Activated CD8-positive, alpha-beta T cell treated with anti-CD3 and anti-CD28 coated beads for 36 hours (primary cell): ENCODE results near the gene A2M. TPM values are rescaled to one million over a fixed set of nuclear protein-coding genes. Genes with fewer than 3 reads are reported as not detected.

Experiments
- ATAC-seq: fragments of 200-7000 bp; cut with Tn5 transposase; one replicate; pipeline ENCODE4 v1.10.0; 2021; ENCODE audit warnings: mild to moderate bottlenecking, moderate library complexity
- CTCF ChIA-PET: fragments of 350-600 bp; sonication (Branson Sonifier 250); formaldehyde crosslinking; loops from one replicate; lab custom pipeline; 2021; ENCODE audit warnings: antibody characterized with exemption; lab: Charles Lee
- POLR2A ChIA-PET: fragments of 350-600 bp; sonication (Branson Sonifier 250); formaldehyde crosslinking; loops from one replicate; lab custom pipeline; 2021; ENCODE audit warnings: antibody characterized with exemption; lab: Charles Lee
- DNase-seq: peaks from one replicate; pipeline ENCODE4 v3.0.0-alpha.2; 2020
- H3K27ac Mint-ChIP-seq: one replicate; pipeline ENCODE4 v1.8.0; 2021; ENCODE audit warnings: mild to moderate bottlenecking, mixed read lengths
- H3K27me3 Mint-ChIP-seq: one replicate; pipeline ENCODE4 v1.8.0; 2021; ENCODE audit warnings: mixed read lengths
- H3K36me3 Mint-ChIP-seq: one replicate; pipeline ENCODE4 v1.8.0; 2021; ENCODE audit warnings: low read depth, mixed read lengths
- H3K4me1 Mint-ChIP-seq: one replicate; pipeline ENCODE4 v1.8.0; 2021; ENCODE audit warnings: low read depth, mixed read lengths
- H3K4me3 Mint-ChIP-seq: one replicate; pipeline ENCODE4 v1.8.0; 2021; ENCODE audit warnings: mild to moderate bottlenecking, moderate library complexity, mixed read lengths
- H3K9me3 Mint-ChIP-seq: one replicate; pipeline ENCODE4 v1.8.0; 2021; ENCODE audit warnings: mixed read lengths
- CTCF ChIP-seq: fragments of 200-600 bp; IDR thresholded peaks from one replicate; pipeline ENCODE4 v1.8.0; 2022; ENCODE audit warnings: antibody characterized with exemption, mild to moderate bottlenecking
- intact Hi-C: fragments of 100-400 bp; cut with micrococcal nuclease; formaldehyde crosslinking; loops from one replicate; pipeline ENCODE4 v1.10.0; 2022
- total RNA-seq, 2 experiments: library from RNA; stranded (reverse); gene quantifications; one replicate each; pipeline ENCODE4 v1.2.3, GENCODE V29; 2021

A2M gene
- total RNA-seq, 2 experiments from 2014 or later: not detected

DNA sequence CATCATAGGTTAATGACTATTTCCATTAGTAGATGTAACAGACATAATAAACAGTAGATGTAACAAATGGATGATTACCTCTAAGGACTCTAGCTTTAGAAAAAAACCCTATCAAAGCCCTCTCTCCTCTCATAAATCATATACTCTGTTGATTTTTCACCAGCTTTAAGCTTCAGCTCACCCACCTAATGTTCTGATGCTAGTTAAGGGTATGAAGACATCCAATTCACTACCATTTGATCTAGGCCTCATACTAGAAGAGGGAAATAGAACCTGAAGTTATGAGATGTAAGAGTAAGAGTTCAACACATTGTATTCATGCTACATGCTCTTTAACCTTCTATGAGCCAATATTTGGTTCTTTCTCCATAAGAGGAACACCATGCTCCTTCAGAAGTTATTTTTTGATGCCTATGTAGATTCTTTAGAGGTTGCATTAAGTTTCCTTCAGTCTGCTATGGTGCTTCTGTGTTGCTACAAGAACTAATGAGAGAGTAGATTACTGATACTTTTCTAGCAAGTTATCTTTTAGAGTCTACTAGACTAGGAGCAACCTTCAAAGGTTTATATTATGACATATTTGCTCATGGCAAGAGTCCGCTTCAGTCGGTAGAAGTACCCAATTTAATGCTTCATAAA lies 16.0 kb downstream of the A2M start:
- no peak for ATAC-seq
- H3K27me3 Mint-ChIP-seq: no peaks in the 10 kb centered on the region
- intact Hi-C loops: no loop called here
- peaks cover 8% of the 10 kb centered on the region for H3K4me1 Mint-ChIP-seq
- H3K27ac Mint-ChIP-seq: no peak overlapping the region
- no peak for DNase-seq
- TF ChIP-seq CTCF: no peak
- no peaks in the 10 kb centered on the region for H3K36me3 Mint-ChIP-seq
- ChIA-PET CTCF (no interaction called here), POLR2A (no interaction called here)
- H3K4me3 Mint-ChIP-seq: no peak overlapping the region
- no peaks in the 10 kb centered on the region for H3K9me3 Mint-ChIP-seq

- no peak for DNase-seq
- no peaks in the 10 kb centered on the region for H3K36me3 Mint-ChIP-seq
- POLR2A ChIA-PET: interaction anchor here (0.6 kb wide), 2 partner anchors 1162 to 1822 kb away, joined by 3 to 4 read pairs; no protein-coding TSS in a partner anchor
- H3K27me3 Mint-ChIP-seq: no peaks in the 10 kb centered on the region
- no peak overlapping the region for H3K4me3 Mint-ChIP-seq
- no peak for TF ChIP-seq CTCF
- CTCF ChIA-PET: no interaction called here
- no peak for ATAC-seq
- H3K9me3 Mint-ChIP-seq: no peaks in the 10 kb centered on the region
- H3K4me1 Mint-ChIP-seq: peaks cover 3% of the 10 kb centered on the region
- no peak overlapping the region for H3K27ac Mint-ChIP-seq
- intact Hi-C loops: no loop called here
Observed at GRCh38 chr12:9098463-9099026, 17.2 kb downstream of the A2M start.

DNA sequence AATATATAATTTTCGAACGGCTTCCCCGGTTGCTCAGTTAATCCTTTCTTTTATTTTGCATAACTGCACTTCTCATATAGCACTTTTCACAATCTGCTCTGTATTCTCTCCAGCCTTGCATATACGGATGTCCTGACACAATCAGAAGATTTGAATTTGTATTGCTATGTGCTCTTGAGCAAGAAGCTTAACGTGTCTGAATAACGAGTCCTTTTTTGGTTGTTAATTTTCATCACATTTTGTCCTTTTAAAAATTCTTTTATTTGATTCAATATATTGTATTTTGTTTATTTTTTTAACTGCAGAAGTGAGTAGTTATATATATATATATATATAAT lies 17.6 kb downstream of the A2M start:
- H3K4me3 Mint-ChIP-seq: no peak overlapping the region
- no peak for ATAC-seq
- ChIA-PET POLR2A (interaction anchor here (0.6 kb wide), 2 partner anchors 1163 to 1823 kb away, joined by 3 to 4 read pairs; no protein-coding TSS in a partner anchor), CTCF (interaction anchor here (0.9 kb wide), 1 partner anchor 26 kb away, joined by 3 read pairs; no protein-coding TSS in a partner anchor)
- H3K27me3 Mint-ChIP-seq: no peaks in the 10 kb centered on the region
- H3K4me1 Mint-ChIP-seq: no peaks in the 10 kb centered on the region
- no peaks in the 10 kb centered on the region for H3K9me3 Mint-ChIP-seq
- TF ChIP-seq CTCF: no peak
- DNase-seq: no peak
- no peak overlapping the region for H3K27ac Mint-ChIP-seq
- H3K36me3 Mint-ChIP-seq: no peaks in the 10 kb centered on the region
- intact Hi-C loops: no loop called here

DNA sequence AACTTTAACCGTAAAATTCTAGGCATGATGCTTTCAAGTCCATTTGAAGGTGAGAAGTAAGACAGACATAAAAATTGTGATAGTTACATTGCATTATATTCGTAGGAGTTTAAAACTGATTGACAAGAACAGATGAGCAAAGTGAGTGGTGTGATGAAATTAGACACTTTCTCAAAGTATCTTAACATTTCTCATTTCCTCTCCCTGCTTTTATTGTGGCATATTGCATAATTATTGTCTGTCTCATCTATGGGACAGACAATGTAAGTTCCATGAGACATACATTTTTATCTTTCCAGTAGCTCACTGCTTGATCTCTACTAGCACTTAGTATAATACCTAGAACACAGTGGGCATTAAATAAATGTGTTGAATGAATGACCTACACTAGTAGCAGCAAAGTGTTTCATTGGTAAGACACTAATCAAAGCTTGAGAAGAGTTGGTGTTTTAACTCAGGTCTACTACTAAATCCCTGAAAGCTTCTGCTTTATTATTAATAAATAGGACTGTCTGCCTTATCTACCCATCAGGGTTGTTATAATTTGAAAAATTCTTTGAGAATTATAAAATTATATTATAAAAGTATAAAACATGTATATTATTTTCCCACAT lies 19.0 kb downstream of the A2M start:
- Mint-ChIP-seq H3K27ac (no peak overlapping the region), H3K9me3 (no peaks in the 10 kb centered on the region), H3K27me3 (no peaks in the 10 kb centered on the region), H3K36me3 (no peaks in the 10 kb centered on the region), H3K4me3 (no peak overlapping the region), H3K4me1 (no peaks in the 10 kb centered on the region)
- TF ChIP-seq CTCF: no peak
- ChIA-PET CTCF (interaction anchor here (0.7 kb wide), 1 partner anchor 32 kb away, joined by 3 read pairs; no protein-coding TSS in a partner anchor), POLR2A (interaction anchor here (0.6 kb wide), 1 partner anchor 18 kb away, joined by 3 read pairs; no protein-coding TSS in a partner anchor)
- ATAC-seq: no peak
- DNase-seq: no peak
- intact Hi-C loops: no loop called here

- Mint-ChIP-seq H3K27ac (no peak overlapping the region), H3K4me3 (no peak overlapping the region), H3K27me3 (no peaks in the 10 kb centered on the region), H3K4me1 (no peaks in the 10 kb centered on the region), H3K9me3 (no peaks in the 10 kb centered on the region), H3K36me3 (no peaks in the 10 kb centered on the region)
- DNase-seq (no peak), ATAC-seq (no peak)
- CTCF ChIA-PET: interaction anchor here (1.8 kb wide), 1 partner anchor 46 kb away, joined by 4 read pairs; no protein-coding TSS in a partner anchor
- intact Hi-C loops: no loop called here
- TF ChIP-seq CTCF: no peak
- POLR2A ChIA-PET: no interaction called here
Observed at GRCh38 chr12:9095322-9095721, 20.4 kb downstream of the A2M start.
